Heart right ventricle (tissue), 16 donors: ENCODE measurements around the gene FOXO3. TPM values are rescaled to one million over a fixed set of nuclear protein-coding genes. Genes with fewer than 3 reads are reported as not detected.

Experiments
- ATAC-seq, 8 donors: fragments of 200-7000 bp; cut with Tn5 transposase; one replicate each; pipeline ENCODE4 v1.9.1; 2020; ENCODE audit warnings: mild to moderate bottlenecking in 8 of 8, moderate library complexity in 8 of 8, moderate number of reproducible peaks in 1 of 8
- DNase-seq, 2 donors: peaks; one replicate each; pipeline ENCODE4 v3.0.0-alpha.2; 2020
- H3K27ac ChIP-seq, 10 donors: fragments of 200-600 bp; sonication (generic) in 2 of 10; one replicate each; pipeline versions ENCODE4 v1.5.0 to v1.8.0; 2020 to 2022; ENCODE audit warnings: mild to moderate bottlenecking in 3 of 10
- H3K27me3 ChIP-seq, 7 donors: fragments of 200-600 bp; one replicate each; pipeline ENCODE4 v1.8.0; 2021 to 2022; ENCODE audit warnings: mild to moderate bottlenecking in 2 of 7
- H3K36me3 ChIP-seq, 9 donors: fragments of 200-600 bp; sonication (generic) in 1 of 9; one replicate each; pipeline versions ENCODE4 v1.5.0 to v1.8.0; 2020 to 2022; ENCODE audit warnings: mild to moderate bottlenecking in 2 of 9
- H3K4me1 ChIP-seq, 9 donors: fragments of 200-600 bp; sonication (generic) in 1 of 9; one replicate each; pipeline versions ENCODE4 v1.5.0 to v1.8.0; 2020 to 2022; ENCODE audit warnings: mild to moderate bottlenecking in 4 of 9
- H3K4me3 ChIP-seq, 10 donors: fragments of 200-600 bp; sonication (generic) in 2 of 10; one replicate each; pipeline versions ENCODE4 v1.5.0 to v1.8.0; 2020 to 2022; ENCODE audit warnings: mild to moderate bottlenecking in 7 of 10, moderate library complexity in 2 of 10
- H3K9me3 ChIP-seq, 11 donors: fragments of 200-600 bp in 10 of 11; sonication (generic) in 2 of 11; one replicate each; pipeline versions ENCODE4 v1.5.0 to v1.8.0; 2013 to 2022; ENCODE audit warnings: mild to moderate bottlenecking in 2 of 11, control low read depth in 1 of 11, moderate library complexity in 1 of 11
- WGBS, 2 donors: extraction: QIAGEN DNeasy Blood & Tissue Kit; methylation state at CpG; one replicate each; pipeline ENCODE4 v1.1.7; 2013; ENCODE audit warnings: inconsistent platforms in 1 of 2; 5-methylcytosine and 5-hydroxymethylcytosine counted together
- intact Hi-C, 10 donors: fragments of 100-400 bp; cut with DNase I; formaldehyde crosslinking; loops; one replicate each; pipeline versions ENCODE4 v1.11.1 to v1.14.2; 2022
- polyA plus RNA-seq, 2 donors: library from polyadenylated mRNA; stranded (reverse); fragments of 200-250 nt; gene quantifications; one replicate each; pipeline ENCODE4 v1.2.3, GENCODE V29; 2013
- total RNA-seq, 10 donors: library from RNA; stranded (reverse); fragmentation: NEBNext Ultra II Directional in 3 of 10; extraction: Animal tissue kit (Norgen Biotek cat#: 25700) in 3 of 10; gene quantifications; one replicate each; pipeline versions ENCODE4 v1.2.1 to v1.2.4, GENCODE V29; 2021 to 2023
- TF ChIP-seq, protein P1 (sequence below), 9 donors: fragments of 200-600 bp; sonication (generic) in 2 of 9; IDR thresholded peaks; one replicate each; pipeline versions ENCODE4 v1.5.0 to v1.8.0; 2021 to 2022; ENCODE audit warnings: antibody characterized with exemption in 9 of 9, mild to moderate bottlenecking in 5 of 9, moderate library complexity in 1 of 9
- donor health status: Arrhythmogenic right ventricular cardiomyopathy.
- donor health status: ischemic (EF 13 %, LVEDD 7.1; RV severe dilation, severe dysfunction).
- donor health status: healthy with polysubstance abuse.
- donor health status: DM: no; HTN: yes; CAD: no.
- donor health status: DM: no; HTN: no; CAD: no.
- donor health status: ischemic (EF 25% LVEDD 6.9; RV normal size, moderate dysfunction).
- donor health status: ischemic (EF 25% LVEDD 5.7; RV mildly dilated, moderate dysfunction).
- donor health status: healthy.
- donor health status: DM: yes; HTN: yes; CAD: no.
- donor health status: Ischemic cardiomyopathy.
- donor health status: ischemic (EF 35%, LVEDD 5.7; RV mildly dilated, moderate dysfunction).
- donor health status: nonischemic (EF 11% LVEDD 7.7; RV severe dilation, severe dysfunction).
- donor health status: DM: yes; HTN: yes; CAD: no.
- donor health status: PGD.
- donor health status: ischemic (EF 29% LVEDD 5.4; RV normal size, mild dysfunction).
- donor health status: nonischemic (EF 23%, LVEDD 6.1; RV moderate dilation, normal function).

Gene FOXO3
- total and polyA plus RNA-seq, 12 donors = 16.8 to 52.6 (median 37.0) TPM

GRCh38 chr6:108585359-108585758, 24.6 kb downstream of the FOXO3 start:
- intact Hi-C loops = loop anchor here in 1 of 10 donors (5.0 kb wide), 1 partner anchor 67 kb away; no protein-coding TSS in a partner anchor
- Histone ChIP-seq H3K9me3 (no peaks in the 10 kb centered on the region), H3K36me3 (no peaks in the 10 kb centered on the region), H3K4me3 (no peak overlapping the region), H3K27ac (peak overlapping the region in 7 of 10 donors; percentile 7 to 85 (median 63)), H3K4me1 (peaks cover 59 to 98% (median 96%) of the 10 kb centered on the region in 9 donors), H3K27me3 (no peaks in the 10 kb centered on the region)
- ATAC-seq (no peak), DNase-seq (no peak)
- TF ChIP-seq, protein P1, sequence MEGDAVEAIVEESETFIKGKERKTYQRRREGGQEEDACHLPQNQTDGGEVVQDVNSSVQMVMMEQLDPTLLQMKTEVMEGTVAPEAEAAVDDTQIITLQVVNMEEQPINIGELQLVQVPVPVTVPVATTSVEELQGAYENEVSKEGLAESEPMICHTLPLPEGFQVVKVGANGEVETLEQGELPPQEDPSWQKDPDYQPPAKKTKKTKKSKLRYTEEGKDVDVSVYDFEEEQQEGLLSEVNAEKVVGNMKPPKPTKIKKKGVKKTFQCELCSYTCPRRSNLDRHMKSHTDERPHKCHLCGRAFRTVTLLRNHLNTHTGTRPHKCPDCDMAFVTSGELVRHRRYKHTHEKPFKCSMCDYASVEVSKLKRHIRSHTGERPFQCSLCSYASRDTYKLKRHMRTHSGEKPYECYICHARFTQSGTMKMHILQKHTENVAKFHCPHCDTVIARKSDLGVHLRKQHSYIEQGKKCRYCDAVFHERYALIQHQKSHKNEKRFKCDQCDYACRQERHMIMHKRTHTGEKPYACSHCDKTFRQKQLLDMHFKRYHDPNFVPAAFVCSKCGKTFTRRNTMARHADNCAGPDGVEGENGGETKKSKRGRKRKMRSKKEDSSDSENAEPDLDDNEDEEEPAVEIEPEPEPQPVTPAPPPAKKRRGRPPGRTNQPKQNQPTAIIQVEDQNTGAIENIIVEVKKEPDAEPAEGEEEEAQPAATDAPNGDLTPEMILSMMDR (IDR thresholded peaks at IDR 0.05) = no peak
- WGBS, 2 donors = 84 to 90% methylated on average over 2 of the region's 2 CpGs

DNA sequence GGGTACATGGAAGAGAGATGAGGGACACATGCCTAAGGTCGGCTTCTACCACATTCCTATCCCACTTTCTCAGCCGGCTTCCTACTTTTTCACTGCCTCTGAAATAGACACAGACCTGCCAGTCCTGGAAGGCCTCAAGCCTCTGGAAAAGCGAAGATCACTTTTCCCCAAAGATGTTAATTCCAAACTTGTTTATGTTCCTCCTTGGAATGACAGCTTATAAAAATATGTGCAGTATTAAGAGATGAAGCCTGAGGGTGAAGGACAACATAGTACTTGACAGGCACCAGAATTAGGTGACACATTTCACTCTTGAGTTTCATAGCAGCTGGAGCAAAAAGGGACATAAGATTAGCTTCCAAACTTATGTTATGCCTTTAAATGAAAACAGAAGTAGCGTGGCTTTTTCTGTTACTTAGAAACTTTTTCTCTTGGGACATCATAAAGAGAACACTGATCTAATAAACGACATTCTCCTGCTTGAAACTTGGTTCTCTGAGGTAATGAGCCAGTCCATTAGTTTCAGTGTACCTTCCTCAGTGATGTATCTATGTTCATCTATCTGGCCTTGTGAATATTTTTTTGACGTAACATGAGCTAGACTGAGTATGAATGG, 25.3 kb downstream of the FOXO3 start:
- WGBS, 2 donors = 60% methylated on average over 6 of the region's 6 CpGs
- no peak for DNase-seq
- Histone ChIP-seq H3K36me3 (no peaks in the 10 kb centered on the region), H3K4me3 (no peak overlapping the region), H3K27ac (peak overlapping the region in 9 of 10 donors; percentile 7 to 85 (median 73)), H3K9me3 (no peaks in the 10 kb centered on the region), H3K27me3 (no peaks in the 10 kb centered on the region), H3K4me1 (peaks cover 64 to 98% (median 96%) of the 10 kb centered on the region in 9 donors)
- TF ChIP-seq, protein P1 (IDR thresholded peaks at IDR 0.05) = no peak
- no peak for ATAC-seq
- intact Hi-C loops = loop anchor here in 1 of 10 donors (5.0 kb wide), 1 partner anchor 66 kb away; no protein-coding TSS in a partner anchor

GRCh38 chr6:108587258-108588059, 26.7 kb downstream of the FOXO3 start:
- DNase-seq (no peak), ATAC-seq (peak in 4 of 8 donors; percentile 14 to 50 (median 31))
- H3K9me3 ChIP-seq = no peaks in the 10 kb centered on the region
- TF ChIP-seq, protein P1 (IDR thresholded peaks at IDR 0.05) = no peak
- peaks cover 73 to 98% (median 96%) of the 10 kb centered on the region in 9 donors for H3K4me1 ChIP-seq
- no peak overlapping the region for H3K4me3 ChIP-seq
- WGBS, 2 donors = 47 to 49% methylated on average over 9 of the region's 9 CpGs
- peak overlapping the region; percentile 13 to 85 (median 74) for H3K27ac ChIP-seq
- H3K27me3 ChIP-seq = no peaks in the 10 kb centered on the region
- H3K36me3 ChIP-seq = no peaks in the 10 kb centered on the region
- intact Hi-C loops = loop anchor here in 2 of 10 donors (2.0 to 5.0 kb wide), 3 partner anchors 29 to 67 kb away; no protein-coding TSS in a partner anchor

DNA sequence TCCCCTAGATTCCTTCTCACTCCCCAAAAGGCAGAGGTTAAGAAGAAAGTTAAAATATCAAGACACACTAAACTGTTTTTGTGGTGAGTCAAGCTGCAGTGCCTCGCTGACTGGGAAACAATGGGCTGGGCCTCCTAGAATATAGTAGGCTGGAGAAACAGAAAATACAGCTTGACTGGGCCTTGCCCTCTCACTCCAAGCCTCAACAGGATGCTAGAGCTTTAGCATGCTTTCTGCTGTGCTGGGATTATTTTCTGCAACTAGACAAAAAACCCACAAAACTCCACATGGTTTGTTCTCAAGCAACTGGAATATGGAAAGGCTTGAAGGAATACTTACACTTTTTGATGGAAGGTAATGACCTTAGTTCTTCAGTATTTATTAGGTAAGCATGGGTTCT, 27.9 kb downstream of the FOXO3 start:
- Histone ChIP-seq H3K4me3 (peak overlapping the region in 1 of 10 donors; percentile 5), H3K27me3 (no peaks in the 10 kb centered on the region), H3K9me3 (no peaks in the 10 kb centered on the region), H3K27ac (peak overlapping the region; percentile 8 to 85 (median 74)), H3K4me1 (peaks cover 68 to 98% (median 96%) of the 10 kb centered on the region in 9 donors), H3K36me3 (no peaks in the 10 kb centered on the region)
- peak in 5 of 8 donors; percentile 23 to 59 (median 45) for ATAC-seq
- intact Hi-C loops = loop anchor here in 2 of 10 donors (2.0 to 5.0 kb wide), 3 partner anchors 30 to 66 kb away; no protein-coding TSS in a partner anchor
- no peak for DNase-seq
- TF ChIP-seq, protein P1 (IDR thresholded peaks at IDR 0.05) = no peak
- 31 to 56% methylated on average over 1 of the region's 1 CpG for WGBS, 2 donors
